ENCODE measurements around the gene RPSA.

DNA sequence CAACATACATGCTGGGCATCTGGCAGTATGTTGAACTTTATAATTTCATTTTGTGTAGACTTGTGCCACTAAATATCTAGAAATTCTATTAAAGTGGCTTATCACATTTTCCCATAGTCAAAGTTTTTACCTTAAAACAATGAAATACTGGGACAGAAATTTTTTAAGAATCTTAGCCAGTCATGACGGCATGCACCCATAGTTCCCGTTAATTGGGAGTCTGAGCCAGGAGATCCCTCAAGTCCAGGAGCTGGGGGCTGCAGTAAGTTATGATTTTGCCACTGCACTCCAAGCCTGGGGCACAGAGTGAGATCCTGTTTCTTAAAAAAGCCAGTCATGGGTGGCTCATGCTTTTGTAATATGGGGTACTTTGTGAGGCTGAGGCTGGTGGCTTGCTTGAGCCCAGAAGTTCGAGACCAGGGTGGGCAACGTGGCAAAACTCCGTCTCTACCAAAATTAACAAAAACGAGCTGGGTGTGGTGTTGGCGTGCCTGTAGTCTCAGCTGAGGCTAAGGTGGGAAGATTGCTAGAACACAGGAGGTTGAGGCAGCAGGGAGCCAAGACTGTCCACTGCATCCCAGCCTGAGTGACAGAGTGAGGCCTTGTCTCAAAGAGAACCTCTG is 3.1 kb downstream of the RPSA start:
- TF ChIP-seq, protein P1, sequence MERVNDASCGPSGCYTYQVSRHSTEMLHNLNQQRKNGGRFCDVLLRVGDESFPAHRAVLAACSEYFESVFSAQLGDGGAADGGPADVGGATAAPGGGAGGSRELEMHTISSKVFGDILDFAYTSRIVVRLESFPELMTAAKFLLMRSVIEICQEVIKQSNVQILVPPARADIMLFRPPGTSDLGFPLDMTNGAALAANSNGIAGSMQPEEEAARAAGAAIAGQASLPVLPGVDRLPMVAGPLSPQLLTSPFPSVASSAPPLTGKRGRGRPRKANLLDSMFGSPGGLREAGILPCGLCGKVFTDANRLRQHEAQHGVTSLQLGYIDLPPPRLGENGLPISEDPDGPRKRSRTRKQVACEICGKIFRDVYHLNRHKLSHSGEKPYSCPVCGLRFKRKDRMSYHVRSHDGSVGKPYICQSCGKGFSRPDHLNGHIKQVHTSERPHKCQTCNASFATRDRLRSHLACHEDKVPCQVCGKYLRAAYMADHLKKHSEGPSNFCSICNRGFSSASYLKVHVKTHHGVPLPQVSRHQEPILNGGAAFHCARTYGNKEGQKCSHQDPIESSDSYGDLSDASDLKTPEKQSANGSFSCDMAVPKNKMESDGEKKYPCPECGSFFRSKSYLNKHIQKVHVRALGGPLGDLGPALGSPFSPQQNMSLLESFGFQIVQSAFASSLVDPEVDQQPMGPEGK (CRISPR knock-in tag; IDR thresholded peaks at IDR 0.05; ENCODE audit: borderline replicate concordance) = no peak
- TF ChIP-seq RARB (CRISPR knock-in tag; IDR thresholded peaks at IDR 0.05) = no peak
- TF ChIP-seq ZNF565 (CRISPR knock-in tag; conservative IDR thresholded peaks at IDR 0.05; ENCODE audit: low read depth) = no peak
- TF ChIP-seq, protein P2, sequence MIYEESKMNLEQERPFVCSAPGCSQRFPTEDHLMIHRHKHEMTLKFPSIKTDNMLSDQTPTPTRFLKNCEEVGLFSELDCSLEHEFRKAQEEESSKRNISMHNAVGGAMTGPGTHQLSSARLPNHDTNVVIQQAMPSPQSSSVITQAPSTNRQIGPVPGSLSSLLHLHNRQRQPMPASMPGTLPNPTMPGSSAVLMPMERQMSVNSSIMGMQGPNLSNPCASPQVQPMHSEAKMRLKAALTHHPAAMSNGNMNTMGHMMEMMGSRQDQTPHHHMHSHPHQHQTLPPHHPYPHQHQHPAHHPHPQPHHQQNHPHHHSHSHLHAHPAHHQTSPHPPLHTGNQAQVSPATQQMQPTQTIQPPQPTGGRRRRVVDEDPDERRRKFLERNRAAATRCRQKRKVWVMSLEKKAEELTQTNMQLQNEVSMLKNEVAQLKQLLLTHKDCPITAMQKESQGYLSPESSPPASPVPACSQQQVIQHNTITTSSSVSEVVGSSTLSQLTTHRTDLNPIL (CRISPR knock-in tag; IDR thresholded peaks at IDR 0.05; ENCODE audit: low read depth) = no peak
- TF ChIP-seq SNAI2 (CRISPR knock-in tag; IDR thresholded peaks at IDR 0.05) = no peak
- no peak for TF ChIP-seq ESRRG (CRISPR knock-in tag; IDR thresholded peaks at IDR 0.05)

Data from SK-N-SH treated with all-trans-retinoic acid at 6 μM for 48 hours (cell line).